Gastrocnemius medialis (tissue), 4 donors: ENCODE results near the gene ROBO1.

Source experiments
- CTCF ChIP-seq, 5 experiments: fragments of 450-650 bp in 3 of 5; fragments of 200-600 bp in 2 of 5; sonication (generic) in 2 of 5; IDR thresholded peaks in 4 of 5; conservative IDR thresholded peaks in 1 of 5; 1 replicate in 4 of 5; 2 replicates in 1 of 5; pipeline ENCODE4 v1.5.1; 2016 to 2019; ENCODE audit warnings: antibody characterized with exemption in 5 of 5, mild to moderate bottlenecking in 3 of 5, moderate library complexity in 3 of 5
- POLR2A ChIP-seq, 2 donors: fragments of 450-650 bp; IDR thresholded peaks; one replicate each; pipeline ENCODE4 v1.6.1; 2017; ENCODE audit warnings: antibody characterized with exemption in 2 of 2, mild to moderate bottlenecking in 2 of 2, moderate library complexity in 2 of 2

- TF ChIP-seq POLR2A (IDR thresholded peaks at IDR 0.05) (no peak), CTCF (IDR thresholded peaks at IDR 0.05 in 4 of 5, conservative IDR thresholded peaks at IDR 0.05 in 1 of 5) (no peak)
Observed at GRCh38 chr3:79490165-79491028, 277.4 kb downstream of the ROBO1 start.
